ENCODE results near the gene LAD1.

Gene LAD1

GRCh38 chr1:201399018-201399351 is at the start of gene LAD1:
Gene LAD1, minus strand, starts transcription at chr1:201399324. Its CDS starts 18 bp downstream, at chr1:201399306.
- no peak within 1 kb of the TSS for H3K27ac ChIP-seq
- DNase-seq (ENCODE audit: low spot score) = no peak
- peak within 1 kb of the TSS; percentile 65 for H3K4me3 ChIP-seq
- TF ChIP-seq CTCF (IDR thresholded peaks at IDR 0.05) = no peak

GRCh38 chr1:201447903-201448871 is 49.1 kb upstream of the LAD1 start:
- H3K4me3 ChIP-seq = no peak overlapping the region
- peak overlapping the region in 1 of 2 donors; percentile 58 for H3K27ac ChIP-seq
- TF ChIP-seq CTCF (IDR thresholded peaks at IDR 0.05) = peak; percentile 58
- peak; percentile 81 for DNase-seq (ENCODE audit: low spot score)

- TF ChIP-seq CTCF (IDR thresholded peaks at IDR 0.05) = no peak
- no peak for DNase-seq (ENCODE audit: low spot score)
- Histone ChIP-seq H3K27ac (no peak overlapping the region), H3K4me3 (no peak overlapping the region)
Measured at GRCh38 chr1:201445310-201445709, 46.2 kb upstream of the LAD1 start.

- no peak overlapping the region for H3K4me3 ChIP-seq
- no peak for DNase-seq (ENCODE audit: low spot score)
- no peak overlapping the region for H3K27ac ChIP-seq
- TF ChIP-seq CTCF (IDR thresholded peaks at IDR 0.05) = no peak
Measured at GRCh38 chr1:201444792-201445191, 45.7 kb upstream of the LAD1 start.

- Histone ChIP-seq H3K27ac (no peak overlapping the region), H3K4me3 (no peak overlapping the region)
- no peak for TF ChIP-seq CTCF (IDR thresholded peaks at IDR 0.05)
- no peak for DNase-seq (ENCODE audit: low spot score)
Measured at GRCh38 chr1:201443747-201444146, 44.6 kb upstream of the LAD1 start.

- Histone ChIP-seq H3K4me3 (no peak overlapping the region), H3K27ac (no peak overlapping the region)
- no peak for DNase-seq (ENCODE audit: low spot score)
- no peak for TF ChIP-seq CTCF (IDR thresholded peaks at IDR 0.05)
Measured at GRCh38 chr1:201436969-201437368, 37.8 kb upstream of the LAD1 start.

GRCh38 chr1:201436393-201436792 is 37.3 kb upstream of the LAD1 start:
- DNase-seq (ENCODE audit: low spot score) = no peak
- H3K4me3 ChIP-seq = no peak overlapping the region
- no peak for TF ChIP-seq CTCF (IDR thresholded peaks at IDR 0.05)
- H3K27ac ChIP-seq = no peak overlapping the region
